ENCODE results near the gene RELA. TPM values are rescaled to one million over a fixed set of nuclear protein-coding genes. Genes with fewer than 3 reads are reported as not detected.

The RELA gene
- total RNA-seq, 4 donors from 2014 or later = 29.4 to 49.4 (median 47.5) TPM

DNA sequence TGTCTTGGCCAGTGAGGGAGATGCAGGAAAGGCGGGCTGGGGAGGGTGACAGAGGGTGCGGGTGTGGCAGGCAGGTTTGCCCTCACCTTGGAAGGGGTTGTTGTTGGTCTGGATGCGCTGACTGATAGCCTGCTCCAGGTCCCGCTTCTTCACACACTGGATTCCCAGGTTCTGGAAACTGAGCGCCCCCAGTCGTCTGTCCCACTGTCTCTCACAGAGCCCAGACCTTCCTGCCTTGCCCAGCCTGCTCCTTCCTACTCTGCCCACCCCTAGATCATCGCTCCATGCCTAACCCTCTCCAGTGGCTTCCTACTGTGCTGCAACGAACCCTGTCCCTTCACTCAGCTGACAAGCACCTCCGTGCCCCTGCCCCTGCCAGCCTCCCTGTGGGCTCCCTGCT is 2.7 kb downstream of the RELA start:
- TF ChIP-seq, protein P1, sequence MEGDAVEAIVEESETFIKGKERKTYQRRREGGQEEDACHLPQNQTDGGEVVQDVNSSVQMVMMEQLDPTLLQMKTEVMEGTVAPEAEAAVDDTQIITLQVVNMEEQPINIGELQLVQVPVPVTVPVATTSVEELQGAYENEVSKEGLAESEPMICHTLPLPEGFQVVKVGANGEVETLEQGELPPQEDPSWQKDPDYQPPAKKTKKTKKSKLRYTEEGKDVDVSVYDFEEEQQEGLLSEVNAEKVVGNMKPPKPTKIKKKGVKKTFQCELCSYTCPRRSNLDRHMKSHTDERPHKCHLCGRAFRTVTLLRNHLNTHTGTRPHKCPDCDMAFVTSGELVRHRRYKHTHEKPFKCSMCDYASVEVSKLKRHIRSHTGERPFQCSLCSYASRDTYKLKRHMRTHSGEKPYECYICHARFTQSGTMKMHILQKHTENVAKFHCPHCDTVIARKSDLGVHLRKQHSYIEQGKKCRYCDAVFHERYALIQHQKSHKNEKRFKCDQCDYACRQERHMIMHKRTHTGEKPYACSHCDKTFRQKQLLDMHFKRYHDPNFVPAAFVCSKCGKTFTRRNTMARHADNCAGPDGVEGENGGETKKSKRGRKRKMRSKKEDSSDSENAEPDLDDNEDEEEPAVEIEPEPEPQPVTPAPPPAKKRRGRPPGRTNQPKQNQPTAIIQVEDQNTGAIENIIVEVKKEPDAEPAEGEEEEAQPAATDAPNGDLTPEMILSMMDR (IDR thresholded peaks at IDR 0.05) = no peak
- no peak for TF ChIP-seq POLR2A (IDR thresholded peaks at IDR 0.05)
- DNase-seq = no peak
- H3K27ac ChIP-seq = peak overlapping the region in 2 of 4 donors; percentile 36 to 38
- no peak overlapping the region for H3K4me3 ChIP-seq
- peaks cover 49 to 66% (median 52%) of the 10 kb centered on the region in 3 donors for H3K36me3 ChIP-seq
- intact Hi-C loops (cut with DNase I) = no loop called here
- no peaks in the 10 kb centered on the region for H3K27me3 ChIP-seq
- 89 to 91% methylated on average over 6 to 9 of the region's 9 CpGs for WGBS, 2 donors
- no peaks in the 10 kb centered on the region for H3K9me3 ChIP-seq
- peaks cover 26 to 56% (median 30%) of the 10 kb centered on the region in 3 donors for H3K4me1 ChIP-seq

DNA sequence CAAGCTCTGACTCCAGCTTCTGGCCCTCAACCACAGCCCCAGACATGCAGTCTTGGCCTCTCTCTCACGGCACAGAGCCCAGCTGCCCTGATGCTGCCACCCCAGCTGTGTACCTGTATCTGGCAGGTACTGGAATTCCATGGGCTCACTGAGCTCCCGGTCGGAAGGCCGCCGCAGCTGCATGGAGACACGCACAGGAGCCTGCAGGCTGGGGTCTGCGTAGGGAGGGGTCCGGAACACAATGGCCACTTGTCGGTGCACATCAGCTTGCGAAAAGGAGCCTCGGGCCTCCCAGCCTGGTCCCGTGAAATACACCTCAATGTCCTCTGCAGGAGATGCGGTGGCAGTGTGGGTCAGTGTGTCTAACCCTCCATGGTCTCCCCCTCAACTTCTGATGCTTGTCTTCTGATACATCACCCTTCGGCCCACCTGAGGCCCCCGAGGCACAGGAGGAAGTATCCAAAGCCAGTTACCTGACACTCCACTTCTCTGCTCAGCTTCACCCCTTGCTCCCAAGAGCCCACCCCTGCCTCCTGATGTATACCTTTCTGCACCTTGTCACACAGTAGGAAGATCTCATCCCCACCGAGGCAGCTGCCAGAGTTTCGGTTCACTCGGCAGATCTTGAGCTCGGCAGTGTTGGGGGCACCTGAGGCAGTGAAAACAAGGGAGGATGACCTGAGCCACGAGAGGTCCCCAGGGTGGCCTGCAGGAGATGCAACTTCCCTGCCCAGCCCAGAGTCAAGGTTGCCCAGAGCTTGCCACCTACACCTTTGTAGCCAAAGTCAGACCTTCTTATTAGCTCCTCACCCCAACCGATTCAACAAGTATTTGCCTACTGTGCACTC is 4.3 kb downstream of the RELA start:
- H3K4me1 ChIP-seq = peaks cover 25 to 57% (median 28%) of the 10 kb centered on the region in 3 donors
- intact Hi-C loops (cut with DNase I) = no loop called here
- H3K27ac ChIP-seq = no peak overlapping the region
- 77 to 86% methylated on average over 12 to 14 of the region's 21 CpGs for WGBS, 2 donors
- no peak for DNase-seq
- no peaks in the 10 kb centered on the region for H3K9me3 ChIP-seq
- no peaks in the 10 kb centered on the region for H3K27me3 ChIP-seq
- H3K4me3 ChIP-seq = no peak overlapping the region
- H3K36me3 ChIP-seq = peaks cover 56 to 79% (median 57%) of the 10 kb centered on the region in 3 donors
- TF ChIP-seq, protein P1 (IDR thresholded peaks at IDR 0.05) = no peak
- no peak for TF ChIP-seq POLR2A (IDR thresholded peaks at IDR 0.05)

DNA sequence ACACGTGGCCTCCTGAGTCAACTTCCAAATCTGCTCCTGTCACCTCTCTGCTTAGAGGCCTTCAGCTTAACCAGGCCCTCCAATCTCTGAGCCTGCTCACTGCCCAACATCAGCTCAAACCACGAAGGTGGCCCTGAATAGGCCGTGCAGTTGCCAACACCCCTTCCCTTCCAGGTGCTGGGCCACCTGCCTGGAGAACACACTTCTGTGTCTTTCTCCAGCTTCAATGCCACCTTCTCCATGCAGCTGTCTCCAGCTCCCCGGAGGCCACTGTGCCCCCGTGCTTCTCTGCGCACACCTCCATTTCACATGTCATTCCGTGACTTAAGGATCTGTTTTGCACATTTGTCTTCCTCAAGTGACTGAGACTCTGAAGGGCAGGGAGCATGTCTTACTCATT is 5.3 kb downstream of the RELA start:
- no peaks in the 10 kb centered on the region for H3K27me3 ChIP-seq
- H3K4me1 ChIP-seq = peaks cover 30 to 62% (median 33%) of the 10 kb centered on the region in 3 donors
- DNase-seq = no peak
- intact Hi-C loops (cut with DNase I) = no loop called here
- H3K36me3 ChIP-seq = peaks cover 56 to 79% (median 57%) of the 10 kb centered on the region in 3 donors
- WGBS, 2 donors = 82 to 86% methylated on average over 7 of the region's 7 CpGs
- H3K9me3 ChIP-seq = no peaks in the 10 kb centered on the region
- TF ChIP-seq POLR2A (IDR thresholded peaks at IDR 0.05) = no peak
- TF ChIP-seq, protein P1 (IDR thresholded peaks at IDR 0.05) = no peak
- H3K27ac ChIP-seq = no peak overlapping the region
- H3K4me3 ChIP-seq = no peak overlapping the region

DNA sequence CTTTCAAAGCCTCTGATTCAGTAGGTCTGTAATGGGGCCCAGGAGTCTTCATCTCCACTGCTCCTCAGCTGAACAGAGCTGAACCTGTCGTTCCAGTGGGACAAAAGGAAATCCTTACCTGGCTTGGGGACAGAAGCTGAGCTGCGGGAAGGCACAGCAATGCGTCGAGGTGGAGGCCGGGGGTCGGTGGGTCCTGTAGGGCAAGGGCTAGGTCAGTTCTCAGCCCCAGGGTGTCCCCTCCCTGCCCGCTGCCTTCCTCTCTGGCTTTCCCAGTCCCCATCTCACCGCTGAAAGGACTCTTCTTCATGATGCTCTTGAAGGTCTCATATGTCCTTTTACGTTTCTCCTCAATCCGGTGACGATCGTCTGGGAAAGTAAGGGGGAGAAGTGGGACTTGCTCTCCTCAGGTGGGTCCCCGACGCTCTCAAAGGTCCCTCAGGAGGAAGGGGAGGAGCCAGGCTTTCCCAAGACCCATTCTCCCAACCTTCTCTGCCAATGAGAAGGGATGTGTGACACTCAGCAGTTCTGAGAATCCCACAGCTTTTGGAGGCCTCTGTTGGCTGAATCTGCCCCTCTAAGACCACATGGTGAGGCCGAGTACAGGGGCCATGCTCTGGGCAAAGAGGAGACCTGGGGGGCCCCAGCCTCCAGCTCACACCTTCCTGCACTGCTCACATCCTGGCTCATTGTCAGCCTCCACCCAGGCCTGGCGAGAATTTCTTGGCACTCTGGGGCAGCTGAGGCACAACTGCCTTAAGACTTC is 7.0 kb downstream of the RELA start:
- Histone ChIP-seq H3K9me3 (no peaks in the 10 kb centered on the region), H3K4me3 (no peak overlapping the region), H3K27me3 (no peaks in the 10 kb centered on the region), H3K4me1 (peaks cover 33 to 65% (median 34%) of the 10 kb centered on the region in 3 donors), H3K27ac (no peak overlapping the region), H3K36me3 (peaks cover 56 to 76% (median 57%) of the 10 kb centered on the region in 3 donors)
- intact Hi-C loops (cut with DNase I) = no loop called here
- TF ChIP-seq, protein P1 (IDR thresholded peaks at IDR 0.05) = no peak
- WGBS, 2 donors = 80 to 86% methylated on average over 10 to 13 of the region's 16 CpGs
- no peak for DNase-seq

Measured in esophagus squamous epithelium (tissue), 5 donors.